Right hindlimb (tissue), 1 donor: ENCODE data around the gene SLC66A1.

Experiments used
- DNase-seq: peaks from one replicate; pipeline ENCODE4 v3.0.0-alpha.2; 2018

Gene SLC66A1

DNA sequence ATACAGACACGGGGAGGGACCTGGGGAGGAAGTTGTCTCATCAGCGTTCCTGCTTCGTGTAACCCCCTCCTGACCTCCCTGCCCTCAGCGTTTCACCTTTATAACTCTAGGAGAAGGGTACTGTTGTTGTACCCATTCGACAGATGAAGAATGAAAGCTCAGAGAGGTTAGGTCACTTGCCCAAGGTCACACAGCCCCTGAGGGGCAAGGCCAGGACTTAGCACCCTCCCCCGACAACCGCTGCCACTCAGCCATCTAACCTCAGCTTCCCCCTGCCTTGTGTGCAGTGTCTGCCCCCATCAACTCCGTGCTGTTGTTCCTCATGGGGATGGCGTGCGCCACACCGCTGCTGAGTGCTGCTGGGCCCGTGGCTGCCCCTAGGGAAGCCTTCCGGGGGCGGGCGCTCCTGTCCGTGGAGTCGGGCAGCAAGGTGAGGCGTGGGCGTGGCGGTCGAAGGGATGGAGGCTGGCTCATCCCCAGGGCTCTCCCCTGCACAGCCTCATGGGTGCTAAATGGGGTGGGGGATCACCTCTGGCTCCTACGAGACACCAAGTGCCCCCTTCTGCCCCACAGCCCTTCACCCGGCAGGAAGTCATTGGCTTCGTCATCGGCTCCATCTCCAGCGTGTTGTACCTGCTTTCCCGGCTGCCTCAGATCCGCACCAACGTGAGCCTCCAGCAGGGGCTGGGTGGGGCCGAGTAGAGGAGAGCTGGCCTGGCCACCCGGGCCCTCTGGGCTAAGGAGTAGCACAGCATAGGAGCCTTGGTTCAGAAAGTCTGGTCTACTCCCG, 14.0 kb downstream of the SLC66A1 start:
- DNase-seq = no peak

DNA sequence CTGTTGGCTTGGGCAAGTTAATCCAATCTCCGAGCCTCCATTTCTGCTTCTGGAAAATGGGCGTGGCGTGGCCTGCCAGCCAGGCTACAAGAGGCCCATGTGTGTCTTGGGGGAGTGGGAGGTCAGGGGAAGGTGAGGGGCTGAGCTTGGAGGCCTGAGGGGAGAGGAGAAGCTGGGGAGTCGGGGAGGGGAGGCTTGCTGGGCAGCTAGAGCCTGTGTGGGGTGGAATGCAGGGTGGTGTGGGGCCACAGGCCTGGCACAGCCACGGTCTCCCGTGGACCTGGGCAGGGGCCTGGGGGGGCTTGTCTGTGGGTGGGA, 14.6 kb downstream of the SLC66A1 start:
- DNase-seq = no peak

DNA sequence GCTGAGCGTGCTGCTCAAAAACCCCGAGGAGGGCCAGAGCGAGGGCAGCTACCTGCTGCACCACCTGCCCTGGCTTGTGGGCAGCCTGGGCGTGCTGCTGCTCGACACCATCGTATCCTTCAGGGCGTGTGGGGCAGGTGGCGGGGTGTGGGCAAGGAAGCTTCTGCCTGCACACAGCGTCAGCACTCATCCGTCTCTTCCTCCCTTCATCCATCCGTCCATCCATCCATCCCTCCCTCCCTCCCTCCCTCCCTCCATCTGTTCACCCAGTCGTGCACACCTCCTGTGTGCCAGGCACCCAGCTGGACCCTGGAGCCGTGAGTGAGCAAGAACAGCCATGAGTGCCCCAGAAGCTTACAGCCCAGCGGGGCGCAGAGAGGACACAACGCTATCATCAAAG, 15.2 kb downstream of the SLC66A1 start:
- DNase-seq = no peak

DNA sequence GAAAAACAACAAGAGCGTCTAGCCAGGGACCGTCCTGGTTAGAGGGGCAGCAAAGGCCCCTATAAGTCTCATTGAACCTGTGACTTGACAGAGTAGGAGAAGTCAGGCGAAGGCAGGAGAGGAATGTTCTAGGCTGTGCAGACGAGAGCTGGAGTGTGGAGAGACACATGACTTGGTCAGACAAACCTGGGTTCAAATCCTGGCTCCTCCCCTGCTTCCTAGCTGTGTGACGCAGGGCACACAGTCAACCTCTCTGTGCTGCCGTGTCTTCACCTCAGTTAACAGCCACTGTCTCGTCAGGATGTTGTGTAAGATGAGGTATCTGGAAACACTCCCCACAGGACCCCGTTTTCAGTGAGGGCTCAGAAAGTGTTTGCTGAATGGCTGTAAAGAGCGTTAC, 15.6 kb downstream of the SLC66A1 start:
- no peak for DNase-seq

DNA sequence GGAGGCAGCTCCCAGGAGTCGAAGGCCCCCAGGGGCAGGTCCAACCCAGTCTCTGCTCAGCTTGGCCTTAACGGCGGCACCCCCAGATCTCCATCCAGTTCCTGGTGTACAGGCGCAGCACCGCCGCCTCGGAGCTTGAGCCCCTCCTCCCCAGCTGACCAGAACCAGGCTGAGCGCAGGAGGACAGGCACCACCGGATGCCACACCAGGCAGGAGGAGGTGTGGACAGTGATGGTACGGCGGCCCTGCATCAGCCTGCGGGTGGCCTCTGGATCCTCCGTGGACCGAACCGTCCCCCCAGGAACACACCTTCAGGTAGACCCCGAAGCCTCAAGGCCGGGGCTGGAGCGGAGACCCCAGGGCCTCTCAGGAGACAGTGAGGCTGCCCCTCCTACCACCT, 16.4 kb downstream of the SLC66A1 start:
- DNase-seq = no peak

DNA sequence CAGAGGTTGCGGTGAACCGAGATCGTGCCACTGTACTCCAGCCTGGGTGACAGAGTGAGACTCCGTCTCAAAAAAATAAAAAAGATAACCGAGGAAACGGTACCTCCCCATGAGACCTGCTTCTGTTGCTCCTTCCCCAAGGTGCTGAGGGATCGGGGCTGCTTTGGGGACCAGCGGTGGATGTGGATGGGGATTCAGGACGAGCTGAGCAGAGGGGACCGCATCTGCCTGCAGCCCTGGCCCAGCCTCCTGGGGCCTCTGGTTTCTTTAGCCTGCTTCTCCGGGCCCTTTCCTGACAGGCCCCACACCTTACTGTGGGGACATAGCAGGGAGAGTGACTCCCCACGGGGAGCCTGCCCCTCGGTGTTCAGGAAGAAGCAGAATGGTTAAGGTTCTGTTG, 17.1 kb downstream of the SLC66A1 start:
- no peak for DNase-seq

DNA sequence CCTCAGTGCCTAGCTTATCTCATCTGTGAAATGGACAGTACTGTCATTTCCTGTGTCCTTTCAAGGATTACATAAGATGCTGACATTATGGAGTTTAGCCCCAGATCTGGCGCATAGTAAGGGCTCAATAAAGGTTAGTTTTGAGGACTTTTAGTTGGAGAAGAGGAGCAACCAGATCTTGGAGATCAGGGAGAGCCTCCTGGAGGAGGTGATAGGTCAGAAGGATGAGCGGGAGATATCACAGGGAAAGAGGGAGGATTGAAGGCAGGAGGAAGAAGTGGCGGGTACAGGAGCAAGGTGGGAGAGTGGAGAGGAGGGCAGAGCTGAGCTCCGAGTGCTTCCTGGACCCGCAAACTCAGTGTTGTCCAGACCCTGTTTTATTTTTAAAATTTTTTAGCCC, 17.5 kb downstream of the SLC66A1 start:
- DNase-seq = no peak

DNA sequence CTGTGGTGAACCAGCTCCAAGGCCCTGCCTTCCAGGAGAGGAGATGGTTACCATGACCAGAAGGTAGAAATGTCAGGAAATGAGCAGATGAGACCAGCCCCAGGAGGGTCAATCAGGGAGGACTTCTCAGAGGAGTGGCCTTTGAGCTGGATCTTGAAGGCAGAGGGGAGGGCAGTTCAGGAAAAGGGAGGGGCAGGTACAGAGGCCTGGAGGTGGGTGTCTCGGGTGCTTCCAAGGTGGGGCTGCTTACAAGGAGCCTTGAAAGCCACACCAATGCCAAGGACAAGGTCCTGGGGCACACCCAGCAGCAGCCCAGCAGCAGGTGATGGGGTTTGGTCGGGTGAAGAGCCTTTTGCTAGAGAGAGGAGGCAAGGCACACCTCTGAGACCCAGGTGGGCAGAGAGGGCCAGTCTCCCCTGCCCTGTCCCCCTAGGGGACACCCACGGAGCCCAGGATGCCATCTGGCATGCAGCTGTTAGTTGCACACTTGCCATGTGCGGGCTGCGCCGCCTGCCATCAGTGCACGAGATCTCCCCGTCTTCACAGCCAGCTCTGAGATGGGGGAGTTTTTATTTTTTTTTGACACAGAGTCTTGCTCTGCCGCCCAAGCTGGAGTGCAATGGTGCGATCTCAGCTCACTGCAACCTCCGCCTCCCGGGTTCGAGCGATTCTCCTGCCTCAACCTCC, 18.5 kb downstream of the SLC66A1 start:
- no peak for DNase-seq

DNA sequence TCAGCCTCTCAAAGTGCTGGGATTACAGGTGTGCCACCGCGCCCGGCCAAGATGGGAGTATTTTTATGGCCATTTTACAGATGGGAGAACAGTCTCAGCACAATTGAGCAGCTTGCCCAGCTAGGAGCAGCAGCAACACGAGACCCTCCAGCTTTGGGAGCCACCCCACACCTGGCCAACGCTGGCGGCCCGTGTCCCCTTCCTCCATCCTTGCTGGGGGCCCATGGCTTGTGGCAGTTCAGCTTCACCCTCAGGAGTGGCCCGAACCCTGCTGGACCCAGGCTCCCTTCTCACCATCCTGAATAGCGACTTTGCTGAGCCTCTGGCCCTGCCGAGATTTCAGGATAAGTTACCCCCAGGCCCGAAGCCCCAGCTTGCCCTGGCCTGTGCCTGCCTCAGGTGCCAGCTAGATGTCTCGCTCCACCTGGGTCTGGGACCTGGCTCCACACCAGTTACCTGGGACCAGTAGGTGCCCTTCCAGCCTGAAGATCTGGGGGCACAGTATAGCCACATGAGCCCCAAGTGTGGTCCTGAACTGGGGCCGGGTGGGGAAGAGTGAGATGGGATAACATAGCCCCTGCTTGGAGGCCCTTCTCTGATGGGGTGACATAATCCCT, 19.2 kb downstream of the SLC66A1 start:
- no peak for DNase-seq

DNA sequence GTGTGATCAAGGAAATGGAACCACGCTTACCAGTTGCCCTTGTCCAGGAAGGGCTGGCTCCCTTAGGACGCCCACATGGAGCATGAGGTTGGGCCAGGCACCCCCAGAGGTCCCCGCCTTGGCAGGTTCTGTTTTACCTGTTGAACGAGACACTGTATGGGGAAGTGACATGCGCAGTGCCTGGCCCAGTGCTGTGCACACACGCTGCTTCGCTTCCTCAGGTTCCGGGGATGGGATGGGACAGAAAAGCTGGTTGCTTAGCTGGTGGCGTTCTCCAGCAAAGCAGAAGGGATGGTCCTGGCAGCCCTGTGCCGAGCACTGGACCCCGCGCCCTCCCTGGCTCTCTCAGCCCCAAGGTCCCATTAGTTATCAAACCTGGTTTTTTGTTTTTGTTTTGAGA, 20.7 kb downstream of the SLC66A1 start:
- DNase-seq = no peak

DNA sequence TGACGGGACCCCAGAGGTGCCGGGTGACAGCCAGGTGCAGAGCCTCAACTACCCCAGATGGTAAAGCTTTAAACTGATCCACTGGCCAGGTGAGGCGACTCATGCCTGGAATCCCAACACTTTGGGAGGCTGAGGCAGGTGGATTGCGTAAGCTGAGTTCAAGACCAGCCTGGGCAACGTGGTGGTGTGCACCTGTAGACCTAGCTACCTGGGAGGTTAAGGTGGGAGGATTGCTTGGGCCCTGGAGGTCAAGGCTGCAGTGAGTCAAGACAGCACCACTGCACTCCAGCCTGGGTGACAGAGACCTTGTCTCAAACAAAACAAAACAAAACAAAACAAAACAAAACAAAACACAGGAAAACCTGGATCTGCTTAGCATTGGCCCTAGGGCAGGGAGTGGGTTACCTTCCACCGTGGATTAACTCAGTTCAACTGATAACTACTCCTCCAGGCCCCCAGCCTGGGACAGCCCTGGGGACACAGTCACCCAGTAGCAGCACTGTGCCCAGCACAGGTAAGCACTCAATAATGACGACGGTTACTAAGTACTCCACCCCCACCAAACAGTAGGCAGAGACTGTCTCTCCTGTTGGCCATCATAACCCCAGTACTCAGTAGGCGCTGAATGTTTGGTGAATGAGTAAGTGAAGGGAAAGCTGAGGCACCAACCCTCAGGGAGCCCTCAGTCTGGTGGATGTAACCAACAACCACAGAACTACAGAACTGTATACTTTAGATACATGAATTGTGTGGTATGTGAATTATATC, 21.6 kb downstream of the SLC66A1 start:
- DNase-seq = no peak

DNA sequence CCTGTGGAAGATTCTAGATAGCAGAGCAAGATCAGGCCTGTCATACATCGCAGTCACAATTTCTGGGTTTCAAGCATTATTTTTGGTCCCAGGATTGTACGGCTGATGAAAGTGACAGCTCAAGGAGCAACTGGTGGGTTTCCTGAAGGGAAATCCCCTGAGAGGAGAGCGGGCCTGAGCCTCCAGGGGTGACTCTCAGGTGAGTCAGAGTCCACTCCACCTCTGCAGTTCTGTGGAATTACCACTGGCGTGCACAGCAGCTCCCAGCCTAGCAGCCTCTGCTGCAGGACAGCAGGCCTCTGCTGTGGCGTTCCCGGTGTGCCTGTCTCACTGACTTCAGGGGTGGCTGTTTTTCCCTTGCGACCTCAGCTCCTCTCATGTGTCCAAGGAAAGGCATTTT, 24.4 kb downstream of the SLC66A1 start:
- no peak for DNase-seq

DNA sequence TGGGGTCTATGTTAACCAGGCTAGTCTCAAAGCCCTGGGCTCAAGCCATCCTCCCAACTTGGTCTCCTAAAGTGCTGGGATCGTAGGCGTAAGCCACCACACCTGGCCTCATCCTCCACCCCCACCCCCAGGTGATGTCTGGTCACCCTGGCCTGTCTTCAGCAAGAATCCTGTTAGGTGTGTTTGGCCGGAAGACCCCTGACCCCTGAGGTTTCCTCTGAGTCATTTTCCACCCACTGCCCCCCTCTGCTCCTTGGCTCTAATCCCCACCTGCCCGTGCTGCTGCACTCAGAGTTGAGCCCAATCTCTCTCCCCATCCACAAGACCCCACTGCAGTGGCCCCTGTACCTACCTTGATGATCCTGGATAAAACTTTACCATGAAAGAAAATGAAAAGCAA, 25.2 kb downstream of the SLC66A1 start:
- no peak for DNase-seq

DNA sequence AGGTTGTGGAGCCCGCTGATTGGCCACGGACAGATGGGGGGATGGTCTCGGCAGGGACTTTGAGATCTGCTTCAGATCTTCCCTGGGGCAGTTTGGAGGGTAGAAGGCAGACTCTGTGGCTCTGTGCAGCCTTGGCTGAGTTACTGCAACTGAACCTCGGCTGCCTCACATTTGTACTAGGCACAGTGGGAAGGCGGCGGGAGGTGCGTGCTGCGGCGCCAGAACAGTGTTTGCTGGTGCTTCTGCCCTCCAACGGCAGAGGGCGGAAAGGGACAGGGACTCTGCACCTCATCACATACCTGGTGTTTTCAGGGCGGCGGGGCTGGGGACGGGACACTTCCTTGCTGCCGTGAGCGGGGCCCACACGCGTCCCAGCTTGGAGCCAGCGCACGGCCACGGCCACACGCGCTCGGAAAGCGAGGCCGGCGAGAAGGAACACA, 26.2 kb downstream of the SLC66A1 start:
- no peak for DNase-seq

DNA sequence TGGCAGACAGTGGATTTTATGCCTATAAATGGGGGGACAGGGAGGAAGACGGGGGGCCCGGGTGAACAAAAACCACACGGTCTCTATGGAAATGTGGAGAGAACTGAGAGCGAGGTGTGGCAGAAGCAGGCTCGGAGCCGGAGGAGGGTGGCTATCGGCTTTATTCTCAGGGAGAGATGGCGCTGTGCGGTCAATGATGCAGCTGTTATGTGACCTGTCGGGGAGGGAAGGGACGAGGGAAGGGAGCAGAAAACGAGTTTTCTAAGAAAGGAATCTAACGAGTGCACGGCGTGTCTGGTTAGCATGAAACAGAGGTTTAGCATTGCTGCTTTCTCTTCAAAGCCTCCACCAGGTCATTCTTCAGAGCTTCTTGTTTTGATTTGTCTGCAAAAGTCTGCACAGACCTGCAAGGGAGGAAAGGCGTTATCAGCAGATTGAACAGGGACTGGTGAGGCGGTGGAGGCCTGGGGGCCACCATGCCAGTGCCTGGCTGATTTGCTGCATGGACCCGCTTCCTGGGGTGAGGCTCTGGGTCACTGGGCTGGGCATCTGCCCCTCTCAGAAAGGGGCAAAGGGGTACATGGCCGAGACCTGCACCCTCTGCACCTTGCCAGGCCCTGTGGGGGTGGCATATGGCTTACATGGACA, 27.2 kb downstream of the SLC66A1 start:
- DNase-seq = no peak

DNA sequence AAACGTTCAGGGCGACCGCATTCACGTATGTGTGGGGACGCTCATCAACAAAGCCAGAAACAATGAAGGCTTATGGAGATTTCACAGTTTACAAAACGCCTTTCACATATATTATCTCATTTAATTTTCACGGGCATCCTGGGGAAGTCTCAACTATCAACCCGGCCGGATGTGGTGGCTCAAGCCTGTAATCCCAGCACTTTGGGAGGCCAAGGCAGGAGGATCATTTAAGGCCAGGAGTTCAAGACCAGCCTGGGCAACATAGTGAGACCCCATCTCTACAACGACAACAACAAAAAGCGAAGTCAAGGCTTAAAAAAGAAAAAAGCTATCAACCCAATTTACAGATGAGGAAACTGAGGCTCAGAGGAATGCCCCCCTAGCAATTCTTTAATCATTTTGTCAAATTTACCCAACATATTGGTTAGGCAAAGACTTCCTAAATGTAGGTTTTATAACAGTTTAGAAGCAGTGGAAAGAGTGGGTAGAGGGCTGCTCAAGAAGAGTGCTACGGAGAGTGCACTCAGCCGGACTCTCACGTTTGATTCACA, 28.3 kb downstream of the SLC66A1 start:
- DNase-seq = no peak

DNA sequence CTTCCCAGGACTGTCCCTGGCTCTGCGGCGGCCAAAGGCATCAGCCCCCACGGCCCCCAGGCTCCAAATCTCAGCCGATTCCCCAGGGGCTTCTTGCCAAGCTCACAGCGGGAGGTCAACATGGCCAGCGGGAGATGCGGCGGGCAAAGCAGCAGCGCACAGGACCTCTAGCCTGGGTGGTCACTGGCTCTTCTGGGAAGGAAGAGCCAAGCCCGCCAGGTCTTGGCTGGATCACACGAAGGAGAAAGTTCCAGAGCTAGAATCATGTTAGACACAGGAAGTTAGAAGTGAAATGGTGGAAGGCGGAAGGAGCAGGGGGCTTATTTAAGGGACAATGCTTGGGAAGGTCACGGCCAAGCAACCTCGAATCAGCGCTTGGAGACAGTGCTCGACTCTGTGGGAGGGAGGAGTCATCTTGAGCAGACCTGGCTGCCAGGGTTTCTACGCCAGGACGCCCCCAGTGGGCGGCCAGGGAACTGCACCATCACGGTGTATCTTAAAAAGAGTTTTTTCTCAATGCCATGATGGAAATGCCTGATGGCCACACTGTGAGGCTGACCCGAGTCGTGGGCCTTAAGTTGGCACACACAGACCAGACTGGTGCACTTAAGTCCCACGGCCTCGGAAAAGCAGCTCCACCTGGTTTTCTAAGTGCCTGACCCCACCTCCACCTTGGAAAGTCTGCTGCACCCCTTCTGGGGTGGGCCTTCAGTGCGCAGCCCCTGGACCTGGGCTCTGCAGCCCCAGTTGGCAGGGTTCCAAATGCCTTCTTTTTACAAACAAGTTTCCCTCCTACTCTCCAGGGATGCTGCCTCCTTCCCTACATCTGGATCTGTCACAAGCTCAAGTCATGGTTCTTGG, 29.3 kb downstream of the SLC66A1 start:
- DNase-seq = peak; percentile 73

DNA sequence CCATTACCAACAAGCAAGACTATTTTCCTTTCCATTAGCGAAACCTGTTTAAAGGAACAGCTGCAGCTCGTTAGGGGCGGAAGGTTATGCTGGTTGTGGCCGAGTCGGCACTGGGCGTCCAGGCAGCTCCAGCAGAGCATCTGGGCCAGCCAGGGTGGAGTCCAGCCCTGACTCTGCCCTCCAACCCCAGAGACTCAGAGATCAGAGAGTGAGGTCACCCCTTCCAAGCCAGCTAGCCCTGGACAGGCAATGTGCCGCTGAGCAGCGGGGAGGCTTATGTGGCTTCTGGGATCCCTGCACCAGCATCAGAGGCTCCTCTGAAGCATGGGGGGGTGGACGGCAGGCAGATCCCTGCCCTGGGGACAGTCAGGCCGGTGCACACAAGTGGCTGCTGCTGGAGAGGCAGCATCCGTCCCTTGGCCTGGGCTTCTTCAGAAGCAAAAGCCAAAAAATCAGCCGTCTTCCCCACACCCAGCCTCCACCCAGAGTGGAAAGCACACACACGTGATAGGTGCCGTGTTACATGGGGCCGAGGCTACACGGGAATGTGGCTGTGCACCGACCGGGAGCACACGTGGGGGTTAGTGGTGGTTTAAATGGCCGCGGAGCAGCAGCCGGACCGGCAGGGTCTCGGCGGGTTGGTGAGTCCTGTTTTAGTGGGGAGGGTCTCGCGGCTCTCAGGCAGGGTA, 30.1 kb downstream of the SLC66A1 start:
- peak; percentile 65 for DNase-seq

DNA sequence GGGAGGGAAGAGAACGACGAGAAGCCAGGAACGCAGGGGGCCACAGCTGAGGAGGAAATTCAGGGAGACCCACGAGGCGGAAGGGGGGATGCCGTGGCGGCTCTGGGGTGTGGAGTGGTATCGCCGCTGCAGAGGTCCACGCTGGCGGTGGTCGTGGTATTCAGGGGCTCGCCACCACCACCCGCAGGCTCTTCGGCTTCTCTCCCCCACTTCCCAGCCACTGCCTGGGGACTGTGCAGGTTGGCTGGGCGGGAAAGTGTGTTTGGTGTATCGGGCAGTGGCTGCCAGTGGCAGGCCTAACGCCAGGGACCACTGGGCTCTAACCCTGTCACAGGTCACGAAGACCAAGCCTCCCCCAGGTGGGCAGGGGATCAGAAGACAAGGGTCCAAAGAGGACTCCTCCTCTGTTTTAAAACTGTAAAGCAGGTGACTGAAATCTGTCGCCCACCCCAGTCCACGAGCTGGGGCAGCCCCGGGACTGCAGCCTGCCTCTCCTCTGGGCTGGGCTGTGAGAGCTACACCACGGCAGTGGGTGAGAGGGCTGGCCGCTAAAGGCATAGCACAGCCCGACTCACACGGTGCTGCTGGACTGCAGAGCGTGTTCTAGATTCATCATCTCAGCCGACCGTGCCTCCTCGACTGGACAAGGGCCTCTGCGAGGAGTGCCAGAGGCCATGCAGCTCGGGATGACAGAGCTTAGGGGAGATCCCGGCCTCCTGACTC, 30.9 kb downstream of the SLC66A1 start:
- no peak for DNase-seq

DNA sequence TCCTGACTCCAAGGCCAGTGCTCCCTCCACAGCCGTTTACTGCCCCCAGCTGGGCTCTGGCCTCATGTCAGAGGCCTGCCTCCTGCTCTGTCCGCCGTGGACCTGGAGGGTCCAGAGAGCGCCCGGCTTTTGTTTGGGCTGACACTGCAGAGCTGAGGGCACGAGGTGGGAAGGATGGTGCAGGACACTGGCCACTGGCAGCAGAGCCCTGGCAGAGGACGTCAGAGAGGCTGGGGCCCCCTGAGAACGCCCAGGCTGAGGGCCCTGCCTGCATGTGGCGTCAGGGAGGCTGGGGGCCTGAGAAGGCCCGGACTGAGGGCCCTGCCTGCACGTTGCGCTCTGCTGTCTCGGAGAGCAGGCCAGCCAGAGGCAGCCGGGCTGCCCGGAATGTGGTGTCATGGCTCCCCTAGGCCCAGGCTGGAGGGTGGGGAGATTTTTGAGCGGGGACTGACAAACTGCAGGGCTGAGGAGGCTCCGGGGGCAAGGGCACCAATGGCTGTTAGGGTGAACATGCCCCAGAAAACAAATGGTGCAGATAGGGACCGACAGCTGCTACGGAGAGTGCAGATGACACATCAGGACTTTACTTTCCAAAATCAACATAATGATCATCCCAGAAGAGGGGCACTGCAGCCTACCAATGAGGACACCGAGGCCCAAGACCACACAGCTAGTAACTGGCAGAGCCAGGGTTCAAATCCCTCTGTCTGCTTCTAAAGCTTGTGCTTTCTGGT, 31.7 kb downstream of the SLC66A1 start:
- DNase-seq = no peak
